ENCODE results near the gene ARF5.
A peak's percentile ranks its signal among the peaks of the same experiment; 100 is the strongest.
"Not testable (repeated sequence)": the region's sequence is repeated elsewhere in the genome, so short reads cannot be mapped to it uniquely, and the experiment has no call there.

Gene ARF5

GRCh38 chr7:127588019-127588696 is at the start of gene ARF5:
ARF5 (plus strand) TSS chr7:127588411; CDS start chr7:127588499, 88 bp downstream.
- peak; percentile 86 for DNase-seq

DNA sequence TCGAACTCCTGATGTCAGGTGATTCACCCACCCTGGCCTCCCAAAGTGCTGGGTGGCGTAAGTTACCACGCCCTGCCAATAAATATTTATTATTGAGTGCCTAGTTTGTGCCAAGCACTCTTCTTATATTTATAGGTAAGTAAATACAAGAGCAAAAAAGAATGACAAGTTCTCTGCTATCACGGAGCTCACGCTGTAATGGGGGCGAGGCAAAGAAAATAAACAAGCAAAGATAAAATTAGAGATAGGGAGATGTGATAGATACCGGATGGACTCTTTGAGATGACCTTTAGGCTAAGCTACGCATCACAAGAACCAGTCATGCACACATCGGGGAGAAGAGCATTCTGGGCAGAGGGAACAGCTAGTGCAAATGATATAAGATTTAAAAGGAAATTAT is 49.1 kb upstream of the ARF5 start:
- DNase-seq: no peak

GRCh38 chr7:127540461-127540860 is 47.8 kb upstream of the ARF5 start:
- DNase-seq: not testable (repeated sequence)

DNA sequence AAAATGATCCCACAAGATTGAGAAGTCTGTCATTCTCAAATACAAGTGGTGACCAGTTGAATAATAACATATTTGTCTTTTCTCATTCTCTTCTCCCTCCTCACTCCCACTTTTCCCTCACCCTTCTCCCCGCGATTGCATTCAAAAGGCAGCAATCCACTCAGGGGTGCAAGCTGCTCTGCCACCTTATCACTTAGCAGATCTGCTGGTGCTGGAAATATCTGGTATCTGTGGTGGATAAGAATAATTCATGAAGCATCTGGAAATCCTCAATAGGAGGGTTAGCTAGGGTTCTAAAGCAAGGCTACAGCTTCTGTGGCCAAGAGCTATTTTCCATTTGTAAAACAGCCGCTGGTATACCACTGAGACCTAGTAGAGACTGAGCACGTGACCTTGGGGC is 46.7 kb upstream of the ARF5 start:
- DNase-seq: no peak

DNA sequence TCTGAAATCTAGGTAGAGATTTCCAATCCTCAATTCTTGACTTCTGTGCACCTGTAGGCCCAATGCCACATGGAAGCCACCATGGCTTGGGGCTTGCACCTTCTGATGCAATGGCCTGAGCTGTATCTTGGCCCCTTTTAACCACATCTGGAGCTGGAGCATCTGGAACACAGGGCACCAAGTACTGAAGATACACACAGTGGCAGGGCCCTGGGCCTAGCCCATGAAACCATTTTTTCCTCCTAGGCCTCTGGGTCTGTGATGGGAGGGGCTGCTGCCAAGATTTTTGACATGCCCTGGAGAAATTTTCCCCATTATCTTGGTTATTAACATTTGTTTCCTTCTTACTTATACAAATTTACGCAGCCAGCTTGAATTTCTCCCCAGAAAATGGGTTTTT is 41.9 kb upstream of the ARF5 start:
- DNase-seq: no peak

DNA sequence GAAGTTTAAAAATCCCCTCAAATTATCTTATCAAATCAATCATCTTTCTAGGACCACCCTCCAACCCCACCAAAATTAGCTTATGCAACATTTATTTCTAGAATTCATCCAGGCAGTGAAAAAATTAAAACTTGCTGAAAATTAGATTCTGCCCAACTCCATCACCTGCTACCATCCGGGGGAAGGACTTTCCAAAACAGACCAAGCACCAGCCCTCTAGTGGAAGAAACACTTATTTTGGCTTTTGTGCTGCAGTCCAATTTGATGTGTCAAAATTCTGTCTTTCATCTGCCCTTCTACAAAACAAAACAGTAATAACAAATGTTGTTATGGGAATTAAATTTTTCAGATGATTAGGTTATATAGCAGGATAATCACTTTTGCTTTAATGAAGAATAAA is 38.0 kb upstream of the ARF5 start:
- no peak for DNase-seq

- DNase-seq: no peak
Observed at GRCh38 chr7:127551941-127552340, 36.3 kb upstream of the ARF5 start.

DNA sequence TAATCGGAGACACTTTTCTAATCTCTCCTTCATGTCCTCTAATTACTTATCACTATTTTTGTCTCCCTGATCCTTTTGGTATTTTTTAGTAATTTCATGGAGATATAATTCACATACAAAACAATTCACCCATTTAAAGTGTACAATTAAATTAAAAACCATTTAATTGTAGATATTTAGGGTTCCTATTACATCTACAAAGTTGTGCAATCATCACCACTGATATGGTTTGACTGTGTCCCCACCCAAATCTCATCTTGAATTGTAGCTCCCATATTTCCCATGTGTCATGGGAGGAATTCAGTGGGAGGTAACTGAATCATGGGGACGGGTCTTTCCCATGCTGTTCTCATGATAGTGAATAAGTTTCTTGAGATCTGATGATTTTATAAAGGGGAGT is 31.8 kb upstream of the ARF5 start:
- DNase-seq: no peak

- DNase-seq: no peak
Observed at GRCh38 chr7:127557803-127558202, 30.4 kb upstream of the ARF5 start.

- no peak for DNase-seq
Observed at GRCh38 chr7:127566242-127566641, 22.0 kb upstream of the ARF5 start.

- DNase-seq: not testable (repeated sequence)
Observed at GRCh38 chr7:127568034-127568433, 20.2 kb upstream of the ARF5 start.

DNA sequence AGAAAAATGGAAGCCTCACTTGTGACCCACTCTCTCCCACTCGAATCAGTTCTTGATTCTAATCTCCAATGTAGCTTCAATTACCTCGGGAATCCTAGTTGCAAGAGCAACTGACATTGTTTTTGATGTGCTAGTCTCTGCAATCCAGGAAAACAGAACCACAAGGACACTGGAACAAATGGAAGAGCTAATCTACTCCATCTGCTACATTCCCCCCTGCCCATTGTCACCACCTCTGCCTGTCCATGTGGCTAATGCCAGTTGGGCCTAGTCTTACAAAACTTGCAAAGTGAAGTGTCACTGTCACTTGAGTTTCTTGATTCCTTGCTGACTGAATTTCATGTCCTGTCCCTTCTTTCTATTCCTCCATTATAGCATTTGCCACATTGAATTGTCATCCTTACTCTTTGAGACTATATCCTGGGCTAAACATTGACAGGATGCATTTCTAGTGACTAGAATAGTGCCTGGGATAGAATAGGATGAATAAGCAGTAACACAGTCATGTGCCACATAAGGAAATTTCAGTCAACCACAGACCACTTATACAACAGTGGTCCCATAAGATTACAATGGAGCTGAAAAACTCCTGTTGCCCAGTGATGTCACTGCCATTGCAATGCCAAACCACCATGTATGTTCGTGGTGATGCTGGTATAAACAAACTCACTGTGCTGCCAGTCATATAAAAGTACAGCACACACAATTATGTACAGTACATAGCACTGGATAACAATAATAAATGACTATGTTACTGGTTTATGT is 16.3 kb upstream of the ARF5 start:
- DNase-seq: no peak

DNA sequence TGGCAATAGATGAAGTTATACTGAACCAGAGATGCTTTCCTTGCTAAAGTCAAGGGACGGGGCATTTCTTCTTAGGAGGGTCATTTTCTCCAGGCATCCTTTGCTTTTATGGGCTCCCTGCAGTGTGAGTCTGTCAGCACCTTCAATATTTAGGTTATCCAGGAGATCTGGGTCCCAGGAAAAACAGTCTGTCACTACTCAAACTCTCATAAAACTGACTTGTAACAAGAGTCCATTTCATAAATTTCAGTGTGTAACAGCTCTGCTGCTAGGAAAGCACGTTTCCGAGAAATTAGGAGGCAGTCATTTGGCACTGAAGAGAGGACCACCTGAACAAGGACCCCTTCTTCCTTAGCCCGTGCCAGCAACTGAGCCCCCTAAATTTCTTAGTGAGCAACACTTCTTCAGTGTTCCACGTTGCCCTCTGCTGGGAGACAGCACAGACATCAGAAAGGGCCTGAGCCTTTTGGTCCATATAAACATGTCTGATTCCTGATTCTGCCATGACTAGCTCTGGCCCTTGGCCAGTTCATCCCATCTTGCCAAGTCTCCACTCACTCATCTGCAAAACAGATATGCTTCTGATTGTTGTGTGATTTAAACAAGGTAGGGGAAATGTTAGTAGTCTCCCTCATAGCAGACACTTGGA is 10.1 kb upstream of the ARF5 start:
- no peak for DNase-seq

GRCh38 chr7:127578711-127579275 is 9.4 kb upstream of the ARF5 start:
- no peak for DNase-seq

DNA sequence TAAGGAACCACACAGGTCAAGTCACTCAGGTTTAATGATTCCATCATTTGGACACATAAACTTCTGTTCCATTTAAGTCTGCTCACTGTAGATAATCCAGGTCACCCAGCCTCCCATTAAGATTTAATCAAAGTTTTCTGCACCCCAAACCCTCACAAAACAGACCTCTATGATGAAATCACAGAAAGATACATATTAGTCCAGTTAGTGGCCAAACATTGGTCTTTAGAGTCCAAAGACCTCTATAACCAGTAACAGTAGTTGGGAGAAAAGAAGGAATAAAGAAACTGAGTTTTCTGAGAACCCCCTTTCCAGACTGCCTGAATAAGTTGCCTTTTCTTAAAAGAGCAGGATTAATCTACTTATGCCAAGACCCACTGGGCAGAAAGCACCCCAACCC is 7.6 kb upstream of the ARF5 start:
- no peak for DNase-seq

- DNase-seq: no peak
Observed at GRCh38 chr7:127581716-127582115, 6.5 kb upstream of the ARF5 start.

GRCh38 chr7:127582361-127582760 is 5.8 kb upstream of the ARF5 start:
- DNase-seq: no peak

GRCh38 chr7:127584648-127585043 is 3.6 kb upstream of the ARF5 start:
- no peak for DNase-seq

GRCh38 chr7:127585044-127585953 is 2.9 kb upstream of the ARF5 start, which contains the start of gene GCC1:
GCC1 (minus strand) TSS chr7:127585596; CDS start chr7:127585182, 414 bp downstream.
- DNase-seq: peak; percentile 94

DNA sequence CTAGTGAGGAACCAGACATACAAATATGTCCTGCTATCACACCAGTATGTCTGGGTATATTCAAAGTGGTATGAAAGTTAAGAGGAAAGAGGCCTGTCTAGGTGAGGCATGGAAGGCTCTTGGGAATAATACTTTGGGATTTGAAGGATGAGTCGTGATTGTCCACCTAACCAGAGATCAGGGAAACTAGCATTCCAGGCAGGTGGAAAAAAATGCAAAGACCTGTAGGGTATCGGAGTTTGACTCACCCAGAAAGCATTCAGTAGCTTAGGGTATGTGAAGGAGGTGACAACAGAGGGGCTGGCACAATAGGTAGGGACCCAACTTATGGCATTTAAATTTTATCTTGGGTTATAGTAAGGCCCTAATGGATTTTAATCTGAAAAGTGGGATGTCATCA is 1.9 kb upstream of the ARF5 start:
- no peak for DNase-seq

DNA sequence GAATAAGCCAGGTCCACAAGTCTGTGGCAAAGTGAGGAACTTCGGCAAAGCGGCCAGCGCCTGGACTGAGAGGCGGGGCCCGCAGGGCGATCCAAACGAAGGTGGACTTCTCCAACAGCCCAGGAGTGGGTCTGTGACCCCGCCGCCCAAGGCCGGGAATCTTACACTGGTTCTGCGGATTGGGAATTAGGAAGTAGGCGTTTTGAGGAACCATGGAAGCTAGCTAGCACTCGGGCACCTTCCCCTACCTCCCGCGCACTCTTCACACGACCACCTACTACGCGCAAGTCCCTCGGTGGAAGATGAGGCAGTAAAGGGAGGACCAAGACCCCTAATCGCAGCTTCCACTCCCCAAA is 570 bp upstream of the ARF5 start:
- no peak for DNase-seq

- DNase-seq: no peak
Observed at GRCh38 chr7:127588697-127589482, 679 bp downstream of the ARF5 start.

Measured in activated CD4-positive, alpha-beta T cell treated with anti-CD3 and anti-CD28 coated beads, Interleukin-2, amount 50 U/mL, for 1 hour (primary cell).